Activated CD4-positive, alpha-beta memory T cell treated with anti-CD3 and anti-CD28 coated beads, Interleukin-2, amount 10 ng/mL, durations not matched to agents 7 days and 5 days (primary cell): ENCODE data around the gene TM4SF1. TPM values are rescaled to one million over a fixed set of nuclear protein-coding genes. Genes with fewer than 3 reads are reported as not detected.
"Not testable (repeated sequence)": the region's sequence is repeated elsewhere in the genome, so short reads cannot be mapped to it uniquely, and the experiment has no call there.

ENCODE experiments used
- CTCF ChIA-PET: fragments of 350-600 bp; sonication (Branson Sonifier 250); formaldehyde crosslinking; loops from one replicate; lab custom pipeline; 2021; ENCODE audit warnings: antibody characterized with exemption, inconsistent platforms; lab: Charles Lee
- POLR2A ChIA-PET: fragments of 350-600 bp; sonication (Branson Sonifier 250); formaldehyde crosslinking; loops from one replicate; lab custom pipeline; 2021; ENCODE audit warnings: antibody characterized with exemption; lab: Charles Lee
- DNase-seq: peaks from one replicate; pipeline ENCODE4 v3.0.0-alpha.2; 2020
- H3K27ac Mint-ChIP-seq: one replicate; pipeline ENCODE4 v1.8.0; 2021; ENCODE audit warnings: mild to moderate bottlenecking, mixed read lengths
- H3K27me3 Mint-ChIP-seq: one replicate; pipeline ENCODE4 v1.8.0; 2021; ENCODE audit warnings: mixed read lengths
- H3K36me3 Mint-ChIP-seq: one replicate; pipeline ENCODE4 v1.8.0; 2021; ENCODE audit warnings: low read depth, mixed read lengths
- H3K4me1 Mint-ChIP-seq: one replicate; pipeline ENCODE4 v1.8.0; 2021; ENCODE audit warnings: mixed read lengths
- H3K4me3 Mint-ChIP-seq: one replicate; pipeline ENCODE4 v1.8.0; 2021; ENCODE audit warnings: mild to moderate bottlenecking, mixed read lengths
- H3K9me3 Mint-ChIP-seq: one replicate; pipeline ENCODE4 v1.8.0; 2021; ENCODE audit warnings: mixed read lengths
- total RNA-seq, 2 experiments: library from RNA; stranded (reverse); gene quantifications; one replicate each; pipeline ENCODE4 v1.2.3, GENCODE V29; 2021

Gene TM4SF1
- total RNA-seq, 2 experiments from 2014 or later: not detected

GRCh38 chr3:149339931-149340309, 37.5 kb downstream of the TM4SF1 start:
- no peak overlapping the region for H3K4me3 Mint-ChIP-seq
- DNase-seq: no peak
- H3K36me3 Mint-ChIP-seq: no peaks in the 10 kb centered on the region
- CTCF ChIA-PET: no interaction called here
- no peaks in the 10 kb centered on the region for H3K9me3 Mint-ChIP-seq
- H3K27ac Mint-ChIP-seq: no peak overlapping the region
- POLR2A ChIA-PET: no interaction called here
- peaks cover 7% of the 10 kb centered on the region for H3K4me1 Mint-ChIP-seq
- peaks cover 21% of the 10 kb centered on the region for H3K27me3 Mint-ChIP-seq

GRCh38 chr3:149337486-149337885, 40.0 kb downstream of the TM4SF1 start:
- H3K4me3 Mint-ChIP-seq, H3K36me3 Mint-ChIP-seq, POLR2A ChIA-PET, CTCF ChIA-PET, H3K4me1 Mint-ChIP-seq, H3K27ac Mint-ChIP-seq, DNase-seq, H3K9me3 Mint-ChIP-seq: not testable (repeated sequence)
- H3K27me3 Mint-ChIP-seq: peaks cover 21% of the 10 kb centered on the region

- POLR2A ChIA-PET: no interaction called here
- Mint-ChIP-seq H3K9me3 (no peaks in the 10 kb centered on the region), H3K27ac (no peak overlapping the region), H3K36me3 (no peaks in the 10 kb centered on the region), H3K27me3 (peaks cover 21% of the 10 kb centered on the region), H3K4me1 (peaks cover 7% of the 10 kb centered on the region), H3K4me3 (no peak overlapping the region)
- no peak for DNase-seq
- CTCF ChIA-PET: no interaction called here
Measured at GRCh38 chr3:149336925-149337324, 40.5 kb downstream of the TM4SF1 start.

GRCh38 chr3:149333176-149333859, 44.1 kb downstream of the TM4SF1 start, which contains the start of gene TM4SF18:
Gene TM4SF18, minus strand, starts transcription at chr3:149333636. Its CDS starts 254 bp downstream, at chr3:149333382.
- Mint-ChIP-seq H3K27me3 (peaks cover 22% of the 10 kb centered on the region), H3K27ac (no peak within 1 kb of the TSS), H3K4me3 (no peak within 1 kb of the TSS), H3K9me3 (no peaks in the 10 kb centered on the region), H3K36me3 (no peaks in the 10 kb centered on the region), H3K4me1 (no peaks in the 10 kb centered on the region)
- DNase-seq: no peak
- CTCF ChIA-PET: interaction anchor here (1.2 to 1.3 kb wide), 2 partner anchors 21 to 213 kb away, joined by 3 read pairs; no protein-coding TSS in a partner anchor
- POLR2A ChIA-PET: no interaction called here

- DNase-seq: no peak
- Mint-ChIP-seq H3K4me1 (no peaks in the 10 kb centered on the region), H3K4me3 (no peak overlapping the region), H3K27ac (no peak overlapping the region), H3K27me3 (peaks cover 23% of the 10 kb centered on the region), H3K9me3 (no peaks in the 10 kb centered on the region), H3K36me3 (no peaks in the 10 kb centered on the region)
- POLR2A ChIA-PET: no interaction called here
- CTCF ChIA-PET: interaction anchor here (1.3 kb wide), 1 partner anchor 21 kb away, joined by 3 read pairs; no protein-coding TSS in a partner anchor
Measured at GRCh38 chr3:149332771-149333170, 44.7 kb downstream of the TM4SF1 start.

GRCh38 chr3:149332227-149332765, 45.2 kb downstream of the TM4SF1 start:
- CTCF ChIA-PET: interaction anchor here (0.6 to 1.3 kb wide), 2 partner anchors 19 to 22 kb away, joined by 3 read pairs; no protein-coding TSS in a partner anchor
- H3K9me3 Mint-ChIP-seq: no peaks in the 10 kb centered on the region

GRCh38 chr3:149331396-149331795, 46.1 kb downstream of the TM4SF1 start:
- Mint-ChIP-seq H3K27me3 (peaks cover 32% of the 10 kb centered on the region), H3K9me3 (no peaks in the 10 kb centered on the region), H3K36me3 (no peaks in the 10 kb centered on the region), H3K27ac (no peak overlapping the region), H3K4me1 (no peaks in the 10 kb centered on the region), H3K4me3 (no peak overlapping the region)
- DNase-seq: no peak
- ChIA-PET CTCF (no interaction called here), POLR2A (no interaction called here)

More at GRCh38 chr3:149332227-149332765, 45.2 kb downstream of the TM4SF1 start:
- H3K4me3 Mint-ChIP-seq: no peak overlapping the region
- H3K36me3 Mint-ChIP-seq: no peaks in the 10 kb centered on the region
- POLR2A ChIA-PET: no interaction called here
- no peak for DNase-seq
- H3K4me1 Mint-ChIP-seq: no peaks in the 10 kb centered on the region
- H3K27me3 Mint-ChIP-seq: peaks cover 28% of the 10 kb centered on the region
- H3K27ac Mint-ChIP-seq: no peak overlapping the region

- Mint-ChIP-seq H3K4me3 (no peak overlapping the region), H3K27me3 (peaks cover 35% of the 10 kb centered on the region), H3K36me3 (no peaks in the 10 kb centered on the region), H3K27ac (no peak overlapping the region), H3K9me3 (no peaks in the 10 kb centered on the region), H3K4me1 (no peaks in the 10 kb centered on the region)
- CTCF ChIA-PET: no interaction called here
- DNase-seq: no peak
- POLR2A ChIA-PET: interaction anchor here (0.6 kb wide), 1 partner anchor 430 kb away, joined by 3 read pairs; no protein-coding TSS in a partner anchor
Measured at GRCh38 chr3:149330609-149331331, 46.7 kb downstream of the TM4SF1 start.

GRCh38 chr3:149327156-149327555, 50.3 kb downstream of the TM4SF1 start:
- POLR2A ChIA-PET: no interaction called here
- H3K4me3 Mint-ChIP-seq: no peak overlapping the region
- no peak overlapping the region for H3K27ac Mint-ChIP-seq

GRCh38 chr3:149325581-149325980, 51.9 kb downstream of the TM4SF1 start:
- H3K27me3 Mint-ChIP-seq: peaks cover 25% of the 10 kb centered on the region
- CTCF ChIA-PET: no interaction called here
- POLR2A ChIA-PET: no interaction called here
- no peaks in the 10 kb centered on the region for H3K4me1 Mint-ChIP-seq
- H3K4me3 Mint-ChIP-seq: no peak overlapping the region
- H3K36me3 Mint-ChIP-seq: no peaks in the 10 kb centered on the region
- no peaks in the 10 kb centered on the region for H3K9me3 Mint-ChIP-seq
- DNase-seq: no peak
- H3K27ac Mint-ChIP-seq: no peak overlapping the region

More at GRCh38 chr3:149327156-149327555, 50.3 kb downstream of the TM4SF1 start:
- Mint-ChIP-seq H3K27me3 (peaks cover 30% of the 10 kb centered on the region), H3K36me3 (no peaks in the 10 kb centered on the region), H3K9me3 (no peaks in the 10 kb centered on the region), H3K4me1 (no peaks in the 10 kb centered on the region)
- CTCF ChIA-PET: interaction anchor here (1.2 kb wide), 1 partner anchor 14 kb away, joined by 3 read pairs; no protein-coding TSS in a partner anchor
- no peak for DNase-seq

GRCh38 chr3:149324332-149324731, 53.1 kb downstream of the TM4SF1 start:
- CTCF ChIA-PET: no interaction called here
- no peak for DNase-seq
- no peaks in the 10 kb centered on the region for H3K9me3 Mint-ChIP-seq
- no peak overlapping the region for H3K27ac Mint-ChIP-seq
- POLR2A ChIA-PET: no interaction called here
- no peaks in the 10 kb centered on the region for H3K36me3 Mint-ChIP-seq
- no peak overlapping the region for H3K4me3 Mint-ChIP-seq
- H3K27me3 Mint-ChIP-seq: peaks cover 16% of the 10 kb centered on the region
- no peaks in the 10 kb centered on the region for H3K4me1 Mint-ChIP-seq

GRCh38 chr3:149321640-149322039, 55.8 kb downstream of the TM4SF1 start:
- CTCF ChIA-PET: no interaction called here
- Mint-ChIP-seq H3K4me1 (no peaks in the 10 kb centered on the region), H3K36me3 (no peaks in the 10 kb centered on the region), H3K4me3 (no peak overlapping the region), H3K27ac (no peak overlapping the region), H3K27me3 (peaks cover 5% of the 10 kb centered on the region), H3K9me3 (no peaks in the 10 kb centered on the region)
- no peak for DNase-seq
- POLR2A ChIA-PET: no interaction called here

- no peak overlapping the region for H3K27ac Mint-ChIP-seq
- H3K4me1 Mint-ChIP-seq: no peaks in the 10 kb centered on the region
- no peaks in the 10 kb centered on the region for H3K36me3 Mint-ChIP-seq
- peaks cover under 1% of the 10 kb centered on the region for H3K27me3 Mint-ChIP-seq
- H3K9me3 Mint-ChIP-seq: no peaks in the 10 kb centered on the region
- POLR2A ChIA-PET: no interaction called here
- CTCF ChIA-PET: no interaction called here
- no peak overlapping the region for H3K4me3 Mint-ChIP-seq
- DNase-seq: no peak
Measured at GRCh38 chr3:149321136-149321535, 56.3 kb downstream of the TM4SF1 start.
